HG02970 (cell line): ENCODE results near the gene S1PR4.
"Not testable (repeated sequence)": the region's sequence is repeated elsewhere in the genome, so short reads cannot be mapped to it uniquely, and the experiment has no call there.

Source experiments
- ATAC-seq: cut with Tn5 transposase; IDR thresholded peaks from one replicate; pipeline ENCODE4 v1.9.1; 2021; ENCODE audit warnings: mild to moderate bottlenecking, moderate library complexity, moderate number of reproducible peaks; ENCODE audit not compliant: unreplicated experiment, low FRiP score

The S1PR4 gene

GRCh38 chr19:3210347-3211017 lies 31.9 kb downstream of the S1PR4 start:
- no peak for ATAC-seq

- ATAC-seq = no peak
Observed at GRCh38 chr19:3211191-3211590, 32.6 kb downstream of the S1PR4 start.

- ATAC-seq = no peak
Observed at GRCh38 chr19:3213159-3213558, 34.6 kb downstream of the S1PR4 start.

- ATAC-seq = no peak
Observed at GRCh38 chr19:3216874-3217273, 38.3 kb downstream of the S1PR4 start.

GRCh38 chr19:3220576-3220975 lies 42.0 kb downstream of the S1PR4 start:
- ATAC-seq = no peak

- ATAC-seq = not testable (repeated sequence)
Observed at GRCh38 chr19:3221576-3221975, 43.0 kb downstream of the S1PR4 start.

GRCh38 chr19:3222709-3223108 lies 44.1 kb downstream of the S1PR4 start:
- ATAC-seq = no peak

GRCh38 chr19:3224346-3225168 lies 46.0 kb downstream of the S1PR4 start, which contains the start of gene CELF5:
CELF5 (plus strand) TSS chr19:3224661; CDS start chr19:3224740, 79 bp downstream.
- no peak for ATAC-seq

GRCh38 chr19:3225169-3225485 lies 46.6 kb downstream of the S1PR4 start:
- ATAC-seq = no peak

GRCh38 chr19:3225677-3226093 lies 47.1 kb downstream of the S1PR4 start:
- ATAC-seq = no peak

GRCh38 chr19:3227054-3227626 lies 48.6 kb downstream of the S1PR4 start:
- ATAC-seq = no peak

GRCh38 chr19:3229346-3229743 lies 50.8 kb downstream of the S1PR4 start:
- no peak for ATAC-seq
